ENCODE data around the gene VAMP1.

DNA sequence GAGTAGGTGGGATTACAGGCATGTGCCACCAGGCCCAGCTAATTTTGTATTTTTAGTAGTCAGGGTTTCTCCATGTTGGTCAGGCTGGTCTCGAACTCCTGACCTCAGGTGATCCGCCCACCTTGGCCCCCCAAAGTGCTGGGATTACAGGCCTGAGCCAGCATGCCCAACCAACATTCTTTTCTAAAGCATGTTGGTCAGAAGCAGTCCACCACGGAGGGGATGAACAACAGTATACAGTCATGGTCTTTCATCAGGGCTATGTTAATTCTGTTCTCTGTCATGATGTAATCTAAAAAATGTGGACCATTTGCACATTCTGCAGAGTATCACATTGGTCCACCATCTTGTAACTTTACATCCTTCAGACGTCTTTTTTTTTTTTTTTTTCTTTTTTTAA, 19.0 kb upstream of the VAMP1 start:
- TF ChIP-seq, protein P1, sequence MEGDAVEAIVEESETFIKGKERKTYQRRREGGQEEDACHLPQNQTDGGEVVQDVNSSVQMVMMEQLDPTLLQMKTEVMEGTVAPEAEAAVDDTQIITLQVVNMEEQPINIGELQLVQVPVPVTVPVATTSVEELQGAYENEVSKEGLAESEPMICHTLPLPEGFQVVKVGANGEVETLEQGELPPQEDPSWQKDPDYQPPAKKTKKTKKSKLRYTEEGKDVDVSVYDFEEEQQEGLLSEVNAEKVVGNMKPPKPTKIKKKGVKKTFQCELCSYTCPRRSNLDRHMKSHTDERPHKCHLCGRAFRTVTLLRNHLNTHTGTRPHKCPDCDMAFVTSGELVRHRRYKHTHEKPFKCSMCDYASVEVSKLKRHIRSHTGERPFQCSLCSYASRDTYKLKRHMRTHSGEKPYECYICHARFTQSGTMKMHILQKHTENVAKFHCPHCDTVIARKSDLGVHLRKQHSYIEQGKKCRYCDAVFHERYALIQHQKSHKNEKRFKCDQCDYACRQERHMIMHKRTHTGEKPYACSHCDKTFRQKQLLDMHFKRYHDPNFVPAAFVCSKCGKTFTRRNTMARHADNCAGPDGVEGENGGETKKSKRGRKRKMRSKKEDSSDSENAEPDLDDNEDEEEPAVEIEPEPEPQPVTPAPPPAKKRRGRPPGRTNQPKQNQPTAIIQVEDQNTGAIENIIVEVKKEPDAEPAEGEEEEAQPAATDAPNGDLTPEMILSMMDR (conservative IDR thresholded peaks at IDR 0.05; ENCODE audit: low read depth, low read length), result no peak
- no peak for TF ChIP-seq BHLHE40 (IDR thresholded peaks at IDR 0.05; ENCODE audit: low read depth, low read length)
